Measurements from ENCODE around the gene HOXC13. TPM values are rescaled to one million over a fixed set of nuclear protein-coding genes. Genes with fewer than 3 reads are reported as not detected.

The HOXC13 gene
- total RNA-seq, 2 experiments from 2014 or later, result not detected

GRCh38 chr12:53942467-53942997, 3.9 kb downstream of the HOXC13 start:
- Mint-ChIP-seq H3K36me3 (ENCODE audit: low read depth) (no peaks in the 10 kb centered on the region), H3K27me3 (peaks cover 77% of the 10 kb centered on the region), H3K4me3 (no peak overlapping the region), H3K27ac (no peak overlapping the region), H3K9me3 (no peaks in the 10 kb centered on the region), H3K4me1 (ENCODE audit: low read depth) (no peaks in the 10 kb centered on the region)
- POLR2A ChIA-PET, result no interaction called here
- CTCF ChIA-PET, result interaction anchor here (1.4 kb wide), 1 partner anchor 9 kb away, joined by 3 read pairs; no protein-coding TSS in a partner anchor
- DNase-seq (no peak), ATAC-seq (no peak)
- TF ChIP-seq CTCF (IDR thresholded peaks at IDR 0.05), result no peak
- intact Hi-C loops (cut with micrococcal nuclease), result no loop called here

- intact Hi-C loops (cut with micrococcal nuclease), result no loop called here
- no peak for TF ChIP-seq CTCF (IDR thresholded peaks at IDR 0.05)
- no peak overlapping the region for H3K27ac Mint-ChIP-seq
- H3K4me3 Mint-ChIP-seq, result no peak overlapping the region
- ChIA-PET POLR2A (no interaction called here), CTCF (interaction anchor here (1.4 kb wide), 1 partner anchor 49 kb away, joined by 3 read pairs; no protein-coding TSS in a partner anchor)
- no peaks in the 10 kb centered on the region for H3K9me3 Mint-ChIP-seq
- H3K27me3 Mint-ChIP-seq, result peaks cover 80% of the 10 kb centered on the region
- no peaks in the 10 kb centered on the region for H3K4me1 Mint-ChIP-seq (ENCODE audit: low read depth)
- ATAC-seq (no peak), DNase-seq (no peak)
- H3K36me3 Mint-ChIP-seq (ENCODE audit: low read depth), result no peaks in the 10 kb centered on the region
Observed at GRCh38 chr12:53944209-53944608, 5.6 kb downstream of the HOXC13 start.

GRCh38 chr12:53944907-53945847, 6.5 kb downstream of the HOXC13 start:
- no peaks in the 10 kb centered on the region for H3K9me3 Mint-ChIP-seq
- CTCF ChIA-PET, result interaction anchor here (0.6 to 1.4 kb wide), 3 partner anchors 24 to 445 kb away, joined by 3 read pairs; no protein-coding TSS in a partner anchor
- intact Hi-C loops (cut with micrococcal nuclease), result no loop called here
- no peak for ATAC-seq
- TF ChIP-seq CTCF (IDR thresholded peaks at IDR 0.05), result no peak
- H3K4me1 Mint-ChIP-seq (ENCODE audit: low read depth), result no peaks in the 10 kb centered on the region
- H3K27ac Mint-ChIP-seq, result no peak overlapping the region
- H3K4me3 Mint-ChIP-seq, result no peak overlapping the region
- no peaks in the 10 kb centered on the region for H3K36me3 Mint-ChIP-seq (ENCODE audit: low read depth)
- POLR2A ChIA-PET, result interaction anchor here (1.0 to 1.3 kb wide), 2 partner anchors 8 to 637 kb away, joined by 3 read pairs; no protein-coding TSS in a partner anchor
- peaks cover 84% of the 10 kb centered on the region for H3K27me3 Mint-ChIP-seq
- no peak for DNase-seq

GRCh38 chr12:53947743-53948142, 9.1 kb downstream of the HOXC13 start:
- Mint-ChIP-seq H3K4me1 (ENCODE audit: low read depth) (peaks cover 3% of the 10 kb centered on the region), H3K27me3 (peaks cover 90% of the 10 kb centered on the region), H3K9me3 (no peaks in the 10 kb centered on the region), H3K4me3 (no peak overlapping the region), H3K36me3 (ENCODE audit: low read depth) (no peaks in the 10 kb centered on the region), H3K27ac (no peak overlapping the region)
- CTCF ChIA-PET, result interaction anchor here (1.6 kb wide), 1 partner anchor 59 kb away, joined by 3 read pairs; no protein-coding TSS in a partner anchor
- POLR2A ChIA-PET, result interaction anchor here (0.6 kb wide), 1 partner anchor 189 kb away, joined by 4 read pairs; no protein-coding TSS in a partner anchor
- no peak for TF ChIP-seq CTCF (IDR thresholded peaks at IDR 0.05)
- DNase-seq, result no peak
- intact Hi-C loops (cut with micrococcal nuclease), result no loop called here
- no peak for ATAC-seq

All from activated CD8-positive, alpha-beta T cell treated with anti-CD3 and anti-CD28 coated beads for 36 hours (primary cell).